Brain microvascular endothelial cell (primary cell): ENCODE results near the gene FUT6.
"Not testable (repeated sequence)": the region's sequence is repeated elsewhere in the genome, so short reads cannot be mapped to it uniquely, and the experiment has no call there.

ENCODE experiments used
- DNase-seq: peaks from one replicate; pipeline ENCODE4 v3.0.0-alpha.2; 2020
- H3K27ac ChIP-seq: fragments of 250-450 bp; sonication (Bioruptor Pico); 2 replicates; pipeline ENCODE4 v1.5.1; 2020; ENCODE audit warnings: mild to moderate bottlenecking, moderate library complexity
- H3K27me3 ChIP-seq: fragments of 250-450 bp; sonication (Bioruptor Pico); replicated peaks from 2 replicates; pipeline ENCODE4 v1.5.1; 2020; ENCODE audit warnings: mild to moderate bottlenecking
- H3K36me3 ChIP-seq: fragments of 250-450 bp; sonication (Bioruptor Pico); replicated peaks from 2 replicates; pipeline ENCODE4 v1.5.1; 2020; ENCODE audit warnings: mild to moderate bottlenecking
- H3K4me3 ChIP-seq: 2 replicates; pipeline ENCODE4 v1.5.1; 2011; ENCODE audit warnings: low read depth, mild to moderate bottlenecking, control low read depth, low read length, moderate library complexity
- in situ Hi-C: cut with HindIII; loops from 2 replicates; pipeline ENCODE4 v1.10.0; 2017; ENCODE audit warnings: low sequenced_read_pairs, low pct_ligation_motif_present
- TF ChIP-seq, protein P1 (sequence below): IDR thresholded peaks from 2 replicates; pipeline ENCODE4 v1.5.1; 2011; ENCODE audit warnings: low read depth, mild to moderate bottlenecking, moderate library complexity, low read length, control low read depth, inconsistent platforms; ENCODE audit errors: missing control alignments

The FUT6 gene

GRCh38 chr19:5880604-5881078 lies 41.1 kb upstream of the FUT6 start:
- peak; percentile 56 for DNase-seq
- no peak overlapping the region for H3K27ac ChIP-seq
- no peaks in the 10 kb centered on the region for H3K27me3 ChIP-seq
- in situ Hi-C loops: no loop called here
- H3K36me3 ChIP-seq: no peaks in the 10 kb centered on the region
- TF ChIP-seq, protein P1, sequence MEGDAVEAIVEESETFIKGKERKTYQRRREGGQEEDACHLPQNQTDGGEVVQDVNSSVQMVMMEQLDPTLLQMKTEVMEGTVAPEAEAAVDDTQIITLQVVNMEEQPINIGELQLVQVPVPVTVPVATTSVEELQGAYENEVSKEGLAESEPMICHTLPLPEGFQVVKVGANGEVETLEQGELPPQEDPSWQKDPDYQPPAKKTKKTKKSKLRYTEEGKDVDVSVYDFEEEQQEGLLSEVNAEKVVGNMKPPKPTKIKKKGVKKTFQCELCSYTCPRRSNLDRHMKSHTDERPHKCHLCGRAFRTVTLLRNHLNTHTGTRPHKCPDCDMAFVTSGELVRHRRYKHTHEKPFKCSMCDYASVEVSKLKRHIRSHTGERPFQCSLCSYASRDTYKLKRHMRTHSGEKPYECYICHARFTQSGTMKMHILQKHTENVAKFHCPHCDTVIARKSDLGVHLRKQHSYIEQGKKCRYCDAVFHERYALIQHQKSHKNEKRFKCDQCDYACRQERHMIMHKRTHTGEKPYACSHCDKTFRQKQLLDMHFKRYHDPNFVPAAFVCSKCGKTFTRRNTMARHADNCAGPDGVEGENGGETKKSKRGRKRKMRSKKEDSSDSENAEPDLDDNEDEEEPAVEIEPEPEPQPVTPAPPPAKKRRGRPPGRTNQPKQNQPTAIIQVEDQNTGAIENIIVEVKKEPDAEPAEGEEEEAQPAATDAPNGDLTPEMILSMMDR: no peak
- H3K4me3 ChIP-seq: no peak overlapping the region

DNA sequence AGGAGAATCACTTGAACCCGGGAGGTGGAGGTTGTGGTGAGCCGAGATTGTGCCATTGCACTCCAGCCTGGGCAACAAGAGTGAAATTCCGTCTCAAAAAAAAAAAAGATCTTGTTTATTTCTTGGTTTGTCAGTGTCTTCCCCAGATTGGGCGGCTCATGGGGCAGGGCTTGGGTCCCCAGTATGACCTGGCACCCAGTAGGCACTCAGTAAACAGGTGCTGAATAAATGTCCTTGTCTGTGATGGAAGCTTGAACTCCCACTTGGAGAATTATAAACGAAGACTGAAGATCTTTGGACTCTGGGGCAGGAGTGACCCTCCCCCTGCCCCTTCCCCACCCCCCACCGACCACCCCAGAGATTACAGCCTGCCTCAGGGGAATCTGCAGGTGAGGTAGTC lies 40.7 kb upstream of the FUT6 start:
- Histone ChIP-seq H3K4me3 (no peak overlapping the region), H3K27ac (no peak overlapping the region), H3K36me3 (no peaks in the 10 kb centered on the region), H3K27me3 (no peaks in the 10 kb centered on the region)
- TF ChIP-seq, protein P1: no peak
- in situ Hi-C loops: no loop called here
- DNase-seq: no peak

DNA sequence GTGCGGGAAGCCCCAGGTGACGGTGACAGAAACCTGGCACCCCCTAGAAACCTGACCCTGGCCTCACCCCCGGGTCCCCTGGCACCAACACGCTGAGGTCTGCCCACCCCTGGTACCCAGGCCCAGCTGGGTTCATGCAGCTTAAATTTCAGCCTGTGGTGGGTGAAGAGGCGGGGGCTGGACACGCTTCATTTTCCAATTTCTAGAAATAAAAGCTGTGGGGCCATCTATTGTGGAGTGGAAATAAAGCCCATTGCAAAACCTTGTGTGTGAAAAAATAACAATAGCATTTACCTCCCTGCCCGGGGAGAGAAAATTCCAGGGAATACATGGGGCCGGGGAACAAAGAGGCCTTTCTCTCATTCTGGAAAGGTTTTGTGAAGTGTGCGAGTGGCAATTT lies 38.4 kb upstream of the FUT6 start:
- Histone ChIP-seq H3K36me3 (no peaks in the 10 kb centered on the region), H3K27me3 (no peaks in the 10 kb centered on the region), H3K4me3 (no peak overlapping the region), H3K27ac (no peak overlapping the region)
- in situ Hi-C loops: no loop called here
- TF ChIP-seq, protein P1: no peak
- no peak for DNase-seq

GRCh38 chr19:5877427-5877826 lies 37.9 kb upstream of the FUT6 start:
- no peak overlapping the region for H3K27ac ChIP-seq
- no peak overlapping the region for H3K4me3 ChIP-seq
- no peaks in the 10 kb centered on the region for H3K36me3 ChIP-seq
- DNase-seq: no peak
- in situ Hi-C loops: no loop called here
- no peaks in the 10 kb centered on the region for H3K27me3 ChIP-seq
- TF ChIP-seq, protein P1: no peak

DNA sequence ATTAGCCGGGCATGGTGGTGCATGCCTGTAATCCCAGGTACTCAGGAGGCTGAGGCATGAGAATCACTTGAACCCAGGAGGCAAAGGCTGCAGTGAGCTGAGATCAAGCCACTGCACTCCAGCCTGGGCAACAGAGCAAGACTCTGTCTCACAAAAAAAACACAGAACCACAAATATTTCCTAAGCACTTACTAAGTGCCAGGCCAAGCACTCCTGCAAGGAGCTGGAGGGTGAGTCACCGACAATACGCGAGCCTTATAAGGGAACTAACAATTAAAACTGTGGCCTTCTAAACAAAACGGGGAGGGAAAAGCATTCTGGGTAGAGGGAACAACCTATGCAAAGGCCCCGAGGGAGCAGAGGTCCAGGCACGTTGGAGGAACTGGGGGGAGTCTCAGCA lies 35.0 kb upstream of the FUT6 start:
- H3K36me3 ChIP-seq, in situ Hi-C loops, H3K27me3 ChIP-seq, H3K4me3 ChIP-seq, H3K27ac ChIP-seq: not testable (repeated sequence)
- peak; percentile 37 for DNase-seq

- in situ Hi-C loops: no loop called here
- Histone ChIP-seq H3K27ac (no peak overlapping the region), H3K36me3 (no peaks in the 10 kb centered on the region), H3K27me3 (no peaks in the 10 kb centered on the region), H3K4me3 (no peak overlapping the region)
- TF ChIP-seq, protein P1: no peak
- no peak for DNase-seq
Measured at GRCh38 chr19:5873617-5874199, 34.2 kb upstream of the FUT6 start.
